GM21825 (cell line): ENCODE results near the gene FNTB.
A peak's percentile ranks its signal among the peaks of the same experiment; 100 is the strongest.

Experiments
- ATAC-seq: cut with Tn5 transposase; IDR thresholded peaks from one replicate; pipeline ENCODE4 v1.9.1; 2021; ENCODE audit warnings: mild to moderate bottlenecking, moderate library complexity; ENCODE audit not compliant: unreplicated experiment

FNTB gene, protein sequence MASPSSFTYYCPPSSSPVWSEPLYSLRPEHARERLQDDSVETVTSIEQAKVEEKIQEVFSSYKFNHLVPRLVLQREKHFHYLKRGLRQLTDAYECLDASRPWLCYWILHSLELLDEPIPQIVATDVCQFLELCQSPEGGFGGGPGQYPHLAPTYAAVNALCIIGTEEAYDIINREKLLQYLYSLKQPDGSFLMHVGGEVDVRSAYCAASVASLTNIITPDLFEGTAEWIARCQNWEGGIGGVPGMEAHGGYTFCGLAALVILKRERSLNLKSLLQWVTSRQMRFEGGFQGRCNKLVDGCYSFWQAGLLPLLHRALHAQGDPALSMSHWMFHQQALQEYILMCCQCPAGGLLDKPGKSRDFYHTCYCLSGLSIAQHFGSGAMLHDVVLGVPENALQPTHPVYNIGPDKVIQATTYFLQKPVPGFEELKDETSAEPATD

DNA sequence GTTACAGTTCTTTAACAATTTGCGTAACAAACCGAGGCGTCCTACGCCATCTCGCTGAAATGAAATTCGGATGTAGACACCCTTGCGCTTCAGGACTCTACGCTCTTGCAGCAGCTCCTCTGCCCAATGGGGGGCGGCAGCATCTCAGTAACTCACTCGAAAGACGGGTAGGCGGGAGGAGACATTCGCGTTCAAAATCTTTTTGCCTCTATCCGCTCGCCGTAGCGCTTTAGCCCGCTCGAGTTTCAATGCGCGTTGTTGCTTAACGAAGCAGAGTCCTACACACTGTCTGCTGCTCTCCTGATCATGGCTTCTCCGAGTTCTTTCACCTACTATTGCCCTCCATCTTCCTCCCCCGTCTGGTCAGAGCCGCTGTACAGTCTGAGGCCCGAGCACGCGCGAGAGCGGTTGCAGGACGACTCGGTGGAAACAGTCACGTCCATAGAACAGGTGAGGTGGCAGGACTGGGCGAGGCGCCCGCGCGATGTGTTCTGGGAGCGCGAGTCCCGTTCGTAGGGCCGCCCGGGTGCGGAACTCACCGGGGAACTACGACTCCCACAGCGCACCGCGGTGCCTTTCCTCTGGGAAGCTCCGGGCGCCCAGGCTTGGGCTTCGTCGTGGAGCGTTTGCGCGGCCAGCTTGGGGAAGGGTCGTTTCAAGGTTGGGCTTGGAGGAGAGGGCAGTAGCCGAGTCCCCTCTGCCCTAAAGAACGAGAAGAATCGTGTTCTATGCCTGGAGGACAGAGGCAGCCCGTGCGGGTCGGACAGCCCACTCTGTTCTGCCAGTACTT is at the start of gene FNTB:
TSS of gene FNTB (plus strand) at position 248 of the 790 bp plus-strand sequence. CDS start at position 307, 59 bp downstream.
- peak; percentile 87 for ATAC-seq

DNA sequence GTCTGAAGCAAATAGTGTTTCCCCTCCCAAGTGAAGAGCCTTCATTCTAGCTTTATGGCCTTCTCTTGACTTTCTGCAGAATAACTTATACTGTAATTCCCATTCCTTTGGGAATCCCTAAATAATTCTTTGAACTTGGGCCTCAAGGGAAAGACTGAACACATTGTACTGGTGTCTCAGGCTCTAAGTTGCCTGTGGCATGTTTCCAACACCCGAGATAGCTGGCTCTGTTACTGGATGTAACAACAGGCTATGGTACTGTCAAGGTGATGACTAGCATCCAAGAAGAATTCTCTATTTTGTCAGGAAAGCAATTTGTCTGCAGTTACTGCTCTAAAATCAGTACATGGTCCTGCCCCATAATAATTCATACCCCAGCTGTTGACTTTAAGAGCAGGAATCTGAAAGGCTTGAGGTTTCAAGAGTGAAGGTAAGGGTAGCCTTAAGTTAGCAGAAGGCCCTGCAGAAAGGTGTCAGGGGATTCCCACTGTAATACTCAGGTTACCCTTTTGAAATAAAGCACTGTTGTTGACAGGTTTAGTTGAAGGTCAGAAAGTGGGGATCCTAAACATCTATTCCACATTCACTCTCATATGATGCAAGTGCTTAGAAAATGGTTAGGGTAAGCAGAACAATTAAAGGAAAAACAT is 49.4 kb upstream of the FNTB start:
- ATAC-seq: no peak

DNA sequence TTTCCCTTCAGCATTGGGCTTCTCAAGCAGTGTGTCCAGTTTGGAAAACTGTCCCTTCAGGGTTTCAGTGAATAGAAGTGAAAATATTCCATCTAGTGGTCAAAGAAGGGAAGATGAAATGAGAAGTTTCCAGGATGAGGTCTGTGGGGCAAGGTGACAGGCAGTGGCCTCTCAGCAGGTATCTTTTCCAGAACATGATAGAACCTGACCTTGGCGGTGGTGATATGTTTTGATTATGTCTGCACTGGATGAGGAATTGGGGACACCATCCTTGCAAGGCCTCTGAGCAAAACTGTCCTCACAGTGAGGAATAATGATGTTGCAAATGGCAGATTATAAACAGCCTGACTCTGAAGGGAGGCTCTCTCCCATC is 48.9 kb upstream of the FNTB start:
- no peak for ATAC-seq

DNA sequence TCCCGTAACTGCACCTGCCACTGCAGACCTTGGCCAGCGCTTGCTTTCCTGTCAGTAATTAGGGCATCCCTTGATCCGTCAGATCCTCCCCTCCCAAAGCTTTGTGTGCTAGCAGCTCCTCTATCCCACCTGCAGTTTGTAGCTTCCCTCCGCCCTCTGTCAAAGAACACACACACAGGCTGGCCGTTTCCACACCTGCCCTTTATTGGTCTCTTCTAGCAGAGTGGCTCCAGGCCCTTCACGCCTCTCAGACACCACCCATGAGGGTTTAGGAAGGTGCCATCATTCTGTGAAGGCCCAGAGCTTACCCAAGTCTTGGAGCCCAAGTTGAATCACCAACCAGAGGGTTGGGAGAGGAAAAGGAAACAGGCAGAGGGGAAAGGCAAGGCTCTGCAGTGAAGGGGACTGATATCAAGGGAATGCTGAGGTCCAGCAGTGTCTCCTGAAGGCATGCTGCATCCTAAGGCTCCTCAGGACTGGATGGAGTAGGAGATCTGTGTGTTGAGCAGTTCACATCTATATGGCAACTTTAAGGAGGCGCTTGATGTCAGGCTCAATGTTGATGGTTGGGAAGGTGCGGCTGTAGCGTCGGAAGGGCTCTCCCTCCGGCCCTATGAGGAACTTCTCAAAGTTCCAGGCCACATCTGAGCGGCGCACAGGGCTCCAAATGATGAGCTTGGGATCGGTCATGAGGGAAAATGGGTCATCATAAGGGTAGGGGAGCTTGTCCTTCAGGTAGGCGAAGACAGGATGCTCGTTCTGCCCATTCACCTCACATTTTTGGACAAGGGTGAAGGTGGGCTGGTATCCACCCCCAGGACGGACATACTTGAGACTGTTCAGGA is 47.5 kb upstream of the FNTB start:
- no peak for ATAC-seq

DNA sequence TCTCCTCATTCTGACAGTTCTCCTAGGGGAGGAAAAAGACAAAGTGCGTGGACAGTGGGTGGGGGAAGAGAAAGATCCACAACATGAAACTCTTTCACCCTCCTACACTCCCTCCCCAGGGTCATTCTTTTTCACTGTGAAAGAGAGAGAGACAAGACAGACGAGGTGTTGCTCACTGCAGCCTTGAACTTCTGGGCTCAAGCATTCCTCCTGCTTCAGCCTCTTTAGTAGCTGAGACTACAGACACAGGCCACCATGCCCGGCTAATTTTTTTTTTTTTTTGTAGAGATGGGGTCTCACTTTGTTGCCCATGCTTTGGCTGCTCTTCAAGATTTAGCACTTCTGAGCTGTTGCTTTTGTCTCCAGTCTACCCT is 46.9 kb upstream of the FNTB start:
- ATAC-seq: no peak

DNA sequence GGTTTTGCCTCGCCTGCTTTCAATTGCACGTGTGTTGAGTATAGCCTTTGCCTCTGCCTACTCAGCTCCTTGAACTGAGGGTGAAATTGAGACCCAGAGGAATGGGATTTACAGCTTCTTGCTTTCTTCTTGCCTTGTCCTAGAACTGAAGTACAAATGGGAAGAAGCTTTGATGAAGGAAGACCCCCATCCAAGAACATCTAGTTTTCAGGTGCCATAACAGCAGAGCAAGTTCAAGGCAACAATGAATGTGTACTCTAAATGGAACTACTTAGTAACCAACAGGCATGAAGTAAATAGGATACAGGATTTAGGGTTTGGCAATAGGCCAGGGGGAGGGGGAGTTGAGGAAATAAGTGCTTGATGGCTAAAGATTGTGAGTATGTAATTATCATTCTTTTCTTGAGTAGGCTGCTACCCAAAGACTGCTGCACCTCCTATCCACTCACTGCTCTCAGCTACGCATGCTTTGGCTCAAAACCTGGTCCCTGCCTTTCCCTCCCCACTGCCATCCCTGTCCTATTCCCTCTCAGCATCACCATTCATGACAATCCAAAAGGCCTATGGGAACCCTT is 46.3 kb upstream of the FNTB start:
- ATAC-seq: no peak

DNA sequence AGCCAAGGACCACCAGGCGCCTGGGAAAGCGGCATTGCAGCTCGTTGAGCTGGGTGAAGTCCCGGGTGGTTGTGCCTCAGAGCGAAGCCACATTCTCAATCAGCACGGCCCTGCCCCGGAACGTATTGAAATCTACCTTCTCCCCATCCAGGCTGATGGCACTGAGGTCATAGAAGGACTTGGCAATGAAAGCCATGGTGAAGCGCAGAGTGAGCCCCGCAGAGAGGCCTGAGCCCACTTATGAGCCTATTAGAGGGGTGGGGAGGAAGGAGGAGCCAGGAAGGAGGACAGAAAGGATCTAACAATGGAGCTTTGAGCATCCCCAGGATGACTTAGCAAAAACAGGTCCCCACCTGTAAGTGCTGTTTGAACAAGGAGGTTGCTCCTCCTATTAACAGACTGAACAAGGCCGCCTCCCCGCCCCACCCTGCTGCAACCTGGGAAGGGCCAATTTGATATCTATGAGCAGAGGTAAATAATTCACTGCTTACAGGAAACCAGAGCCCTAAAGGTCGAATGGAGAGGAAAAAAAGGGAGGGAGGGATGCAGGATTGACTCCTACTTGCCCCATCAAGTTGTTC is 44.1 kb upstream of the FNTB start, which contains the start of gene GPX2:
TSS of gene GPX2 (minus strand) at position 215 of the 581 bp plus-strand sequence. CDS start at position 196, 19 bp downstream.
- ATAC-seq: no peak

DNA sequence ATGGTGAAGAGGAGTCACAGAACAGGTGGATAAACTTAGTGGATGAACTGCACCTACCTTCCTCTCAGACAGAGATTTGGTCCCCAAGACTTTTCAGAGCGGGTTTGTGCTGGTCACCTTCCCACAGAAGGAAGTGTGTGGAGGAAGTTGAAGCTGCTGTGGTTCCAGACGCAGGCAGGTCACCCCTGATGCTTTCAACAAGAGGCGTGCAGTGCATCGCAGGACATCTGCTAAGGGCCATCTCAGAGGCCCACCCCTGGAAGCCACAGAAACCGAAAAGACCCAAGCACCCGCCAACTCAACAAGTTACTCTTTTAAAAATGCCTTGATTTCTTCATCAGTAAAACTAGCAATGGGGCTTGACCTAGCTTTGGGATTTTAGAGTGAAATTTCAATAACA is 43.1 kb upstream of the FNTB start:
- no peak for ATAC-seq

GRCh38 chr14:64944041-64944440 is 42.7 kb upstream of the FNTB start:
- no peak for ATAC-seq

DNA sequence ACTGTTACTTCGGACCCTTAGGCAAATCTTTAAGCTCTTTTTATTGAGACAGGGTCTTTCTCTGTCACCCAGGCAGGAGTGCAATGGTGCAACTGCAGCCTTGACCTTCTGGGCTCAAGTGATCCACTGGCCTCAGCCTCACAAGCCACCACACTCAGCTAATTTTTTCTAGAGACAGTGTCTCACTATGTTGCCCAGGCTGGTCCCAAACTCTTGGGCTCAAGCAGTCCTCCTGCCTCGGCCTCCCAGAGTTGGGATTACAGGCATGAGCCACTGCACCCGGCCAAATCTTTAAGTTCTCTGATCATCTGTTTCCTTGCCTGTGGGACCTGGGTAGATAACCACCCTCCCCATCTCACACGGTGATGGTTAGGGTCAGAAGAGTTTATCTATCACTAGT is 41.8 kb upstream of the FNTB start:
- ATAC-seq: no peak

DNA sequence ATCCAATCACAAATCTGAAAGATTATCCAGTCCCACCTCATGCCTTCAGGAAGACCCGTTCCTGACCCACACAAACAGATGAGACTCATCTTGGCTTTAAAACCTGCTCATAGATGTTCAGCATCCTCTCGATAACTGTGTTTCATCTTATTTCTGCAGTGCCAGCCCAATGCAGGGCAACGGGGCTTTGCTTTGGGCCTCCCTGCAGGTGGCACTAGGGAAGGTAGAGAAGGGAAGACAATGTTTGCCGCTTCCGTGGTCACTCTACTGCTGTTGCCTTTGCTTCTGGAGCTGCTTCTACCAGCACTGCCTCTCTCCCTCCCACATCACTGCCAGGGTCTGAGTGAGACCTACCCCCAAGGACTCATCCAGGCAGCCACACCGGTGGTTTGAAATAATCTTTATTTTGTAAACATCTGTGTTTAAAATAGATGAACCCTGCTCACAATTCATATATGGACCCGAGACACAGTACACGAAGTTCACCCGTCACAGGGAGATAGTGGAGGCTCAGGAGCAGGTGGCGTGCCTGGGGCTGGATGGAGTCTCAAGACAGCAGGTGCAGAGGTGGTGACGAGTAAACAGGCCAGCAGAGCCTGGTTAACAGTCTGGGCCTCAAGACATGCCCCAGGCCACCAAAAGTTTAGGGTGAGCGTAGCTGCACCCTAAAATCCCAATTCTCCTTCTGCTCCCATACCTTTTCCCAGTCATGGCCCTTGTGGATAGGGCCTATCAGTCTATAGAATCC is 41.1 kb upstream of the FNTB start:
- no peak for ATAC-seq

DNA sequence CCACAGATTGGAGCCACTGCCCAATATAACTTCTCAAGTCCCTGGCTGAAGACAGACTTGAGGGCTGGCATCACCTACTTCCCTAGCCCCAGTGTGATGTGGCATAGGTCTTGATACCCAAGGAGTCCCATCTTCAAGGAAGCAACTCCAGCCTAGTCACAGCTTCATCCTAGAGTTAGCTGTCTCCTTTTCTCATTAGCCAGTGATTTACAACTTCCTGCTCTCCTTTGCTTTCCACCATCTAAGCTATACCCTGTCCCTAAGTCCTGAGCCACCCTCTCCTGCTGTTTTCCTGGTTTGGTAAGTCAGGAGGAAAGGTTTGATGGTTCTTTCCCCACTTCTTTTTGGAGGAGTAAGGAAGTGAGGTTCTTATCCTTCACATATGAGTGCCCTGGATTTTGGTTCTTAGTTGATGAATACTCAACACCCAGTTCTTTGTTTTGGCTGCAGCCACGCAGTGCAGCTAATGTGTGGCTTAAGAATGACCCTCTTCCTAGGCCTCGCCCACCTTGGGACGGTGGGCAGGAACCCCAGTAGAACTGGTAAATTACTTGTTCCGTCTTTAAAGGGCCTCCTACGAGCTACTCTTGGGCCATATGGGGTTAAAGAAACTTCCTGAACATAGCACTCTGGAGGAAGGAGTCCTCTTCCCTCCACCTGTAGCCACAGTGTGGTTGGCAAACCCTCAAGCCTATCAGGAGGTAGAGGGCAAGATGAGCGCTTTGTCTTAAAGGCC is 40.2 kb upstream of the FNTB start:
- no peak for ATAC-seq

GRCh38 chr14:64947710-64948611 is 38.7 kb upstream of the FNTB start:
- ATAC-seq: no peak

- no peak for ATAC-seq
Observed at GRCh38 chr14:64948612-64949210, 38.0 kb upstream of the FNTB start.

DNA sequence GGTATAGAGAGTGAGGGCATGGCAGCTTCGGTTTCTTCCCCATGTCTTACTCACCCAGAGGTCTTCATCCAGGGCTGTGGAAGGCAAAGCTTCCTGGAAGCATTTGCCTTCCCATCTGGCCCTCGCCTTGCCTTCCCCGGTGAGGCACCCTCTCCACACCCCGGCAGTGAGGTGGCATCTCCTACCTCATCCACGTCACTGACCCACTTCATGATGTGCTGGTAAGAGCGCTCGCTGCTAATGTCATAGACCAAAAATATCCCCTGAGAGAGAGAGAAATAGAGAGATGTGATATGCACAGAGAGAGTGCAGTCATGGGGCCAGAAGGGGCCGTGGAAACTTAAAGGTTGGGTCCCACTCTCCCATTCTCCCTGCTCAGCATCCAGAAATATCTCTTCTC is 35.8 kb upstream of the FNTB start:
- ATAC-seq: no peak

- no peak for ATAC-seq
Observed at GRCh38 chr14:64951291-64951690, 35.4 kb upstream of the FNTB start.

DNA sequence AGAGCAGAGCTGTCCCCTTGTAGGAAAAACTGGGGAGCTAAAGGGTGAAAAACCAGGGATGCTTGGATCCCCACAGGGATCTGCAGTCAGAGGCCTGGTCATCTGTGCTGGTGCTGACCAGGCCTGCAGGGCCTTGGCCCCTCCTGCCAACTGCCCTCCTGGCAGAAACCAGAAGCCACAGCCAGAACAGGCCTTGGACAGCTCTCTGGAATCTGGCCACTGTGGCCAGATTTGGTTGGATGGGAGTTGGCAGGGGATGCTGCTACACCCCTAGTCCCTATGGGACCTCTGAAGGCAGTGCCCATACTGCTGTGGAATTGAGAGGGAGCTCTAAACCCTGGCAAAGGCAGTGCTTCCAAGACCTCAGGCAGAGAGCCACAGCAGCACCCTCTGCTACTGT is 35.0 kb upstream of the FNTB start:
- ATAC-seq: no peak
